ENCODE results near the gene ASCC1.

- TF ChIP-seq CTCF (IDR thresholded peaks at IDR 0.05) (no peak), POLR2A (IDR thresholded peaks at IDR 0.05) (no peak)
Measured at GRCh38 chr10:72233621-72234020, 17.5 kb upstream of the ASCC1 start.
